ENCODE measurements around the gene IL17D.

The IL17D gene

DNA sequence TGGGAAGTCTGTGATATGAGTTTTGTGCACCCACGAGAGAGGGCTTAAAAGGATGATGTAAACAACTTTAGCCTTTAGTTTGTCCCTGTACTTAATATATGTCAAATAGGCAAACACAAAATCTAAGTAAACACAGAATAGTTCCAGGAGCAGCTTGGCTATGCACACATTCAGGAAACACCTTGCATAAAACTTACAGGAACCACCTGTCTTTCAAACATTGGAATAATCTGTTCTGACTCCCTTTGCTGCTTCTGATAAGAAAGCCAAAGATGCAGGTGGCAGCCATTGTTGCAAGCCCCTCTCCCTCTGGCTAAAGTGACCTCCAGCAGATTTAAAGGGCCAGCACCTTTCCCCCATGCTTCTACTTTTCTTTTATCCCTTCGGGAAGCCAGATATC is 65.6 kb downstream of the IL17D start:
- Histone ChIP-seq H3K9ac (ENCODE audit: low read length) (no peak overlapping the region), H3K36me3 (replicated peaks; ENCODE audit: low read depth, low read length) (peaks cover 53% of the 10 kb centered on the region), H3K4me2 (ENCODE audit: low read length) (no peak overlapping the region), H2AFZ (ENCODE audit: low read depth, low read length) (no peak overlapping the region), H4K20me1 (ENCODE audit: insufficient read depth, low read length) (no peaks in the 10 kb centered on the region), H3K27me3 (ENCODE audit: low read depth, low read length) (no peaks in the 10 kb centered on the region), H3K27ac (ENCODE audit: low read length) (no peak overlapping the region), H3K4me3 (ENCODE audit: low read length) (no peak overlapping the region), H3K9me3 (ENCODE audit: insufficient read depth, low read length) (peaks cover 27% of the 10 kb centered on the region), H3K79me2 (ENCODE audit: low read length) (peaks cover 16% of the 10 kb centered on the region), H3K4me1 (ENCODE audit: low read length) (peaks cover 9% of the 10 kb centered on the region)
- TF ChIP-seq, protein P1, sequence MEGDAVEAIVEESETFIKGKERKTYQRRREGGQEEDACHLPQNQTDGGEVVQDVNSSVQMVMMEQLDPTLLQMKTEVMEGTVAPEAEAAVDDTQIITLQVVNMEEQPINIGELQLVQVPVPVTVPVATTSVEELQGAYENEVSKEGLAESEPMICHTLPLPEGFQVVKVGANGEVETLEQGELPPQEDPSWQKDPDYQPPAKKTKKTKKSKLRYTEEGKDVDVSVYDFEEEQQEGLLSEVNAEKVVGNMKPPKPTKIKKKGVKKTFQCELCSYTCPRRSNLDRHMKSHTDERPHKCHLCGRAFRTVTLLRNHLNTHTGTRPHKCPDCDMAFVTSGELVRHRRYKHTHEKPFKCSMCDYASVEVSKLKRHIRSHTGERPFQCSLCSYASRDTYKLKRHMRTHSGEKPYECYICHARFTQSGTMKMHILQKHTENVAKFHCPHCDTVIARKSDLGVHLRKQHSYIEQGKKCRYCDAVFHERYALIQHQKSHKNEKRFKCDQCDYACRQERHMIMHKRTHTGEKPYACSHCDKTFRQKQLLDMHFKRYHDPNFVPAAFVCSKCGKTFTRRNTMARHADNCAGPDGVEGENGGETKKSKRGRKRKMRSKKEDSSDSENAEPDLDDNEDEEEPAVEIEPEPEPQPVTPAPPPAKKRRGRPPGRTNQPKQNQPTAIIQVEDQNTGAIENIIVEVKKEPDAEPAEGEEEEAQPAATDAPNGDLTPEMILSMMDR (IDR thresholded peaks at IDR 0.05; ENCODE audit: low read depth, low read length): no peak
- no peak for TF ChIP-seq EZH2phosphoT487 (IDR thresholded peaks at IDR 0.05; ENCODE audit: low read depth)

DNA sequence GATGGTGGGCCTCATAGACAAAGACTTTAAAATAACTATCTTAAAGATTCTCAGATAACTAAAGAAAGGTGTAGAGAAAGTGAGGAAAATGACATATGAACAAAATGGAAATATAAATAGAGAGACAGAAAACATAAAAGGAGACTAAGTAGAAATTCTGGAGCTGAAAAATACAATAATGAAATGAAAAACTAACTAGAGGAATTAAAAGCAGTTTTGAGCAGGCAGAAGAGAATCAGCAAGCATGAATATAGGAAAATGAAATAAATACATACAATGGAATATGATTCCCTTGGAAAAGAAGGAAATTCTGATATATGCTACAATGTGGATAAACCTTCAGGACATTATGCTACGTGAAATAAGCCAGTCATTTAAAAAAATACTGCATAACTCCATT is 66.3 kb downstream of the IL17D start:
- H3K36me3 ChIP-seq (replicated peaks; ENCODE audit: low read depth, low read length): peaks cover 53% of the 10 kb centered on the region
- no peak overlapping the region for H3K27ac ChIP-seq (ENCODE audit: low read length)

More for the DNA sequence above, 66.3 kb downstream of the IL17D start:
- peaks cover 16% of the 10 kb centered on the region for H3K79me2 ChIP-seq (ENCODE audit: low read length)
- TF ChIP-seq EZH2phosphoT487 (IDR thresholded peaks at IDR 0.05; ENCODE audit: low read depth): no peak
- TF ChIP-seq, protein P1 (IDR thresholded peaks at IDR 0.05; ENCODE audit: low read depth, low read length): no peak
- H3K9ac ChIP-seq (ENCODE audit: low read length): no peak overlapping the region
- no peaks in the 10 kb centered on the region for H3K27me3 ChIP-seq (ENCODE audit: low read depth, low read length)
- H4K20me1 ChIP-seq (ENCODE audit: insufficient read depth, low read length): no peaks in the 10 kb centered on the region
- no peak overlapping the region for H2AFZ ChIP-seq (ENCODE audit: low read depth, low read length)
- H3K4me3 ChIP-seq (ENCODE audit: low read length): no peak overlapping the region
- H3K4me2 ChIP-seq (ENCODE audit: low read length): no peak overlapping the region
- peaks cover 9% of the 10 kb centered on the region for H3K4me1 ChIP-seq (ENCODE audit: low read length)
- peaks cover 27% of the 10 kb centered on the region for H3K9me3 ChIP-seq (ENCODE audit: insufficient read depth, low read length)

All from OCI-LY3 (cell line).